GM20000 (cell line): ENCODE data around the gene NHS.

ENCODE experiments used
- DNase-seq: peaks from one replicate; pipeline ENCODE4 v3.0.0; 2012; ENCODE audit warnings: low spot score
- CTCF ChIP-seq: IDR thresholded peaks from 2 replicates; pipeline ENCODE4 v1.5.1; 2012; ENCODE audit warnings: mild to moderate bottlenecking, control low read depth; ENCODE audit errors: extremely low read depth, missing control alignments

NHS gene

GRCh38 chrX:17531500-17531899 is 156.5 kb downstream of the NHS start:
- no peak for TF ChIP-seq CTCF
- DNase-seq = no peak

GRCh38 chrX:17535229-17535628 is 160.2 kb downstream of the NHS start:
- TF ChIP-seq CTCF = no peak
- DNase-seq = peak; percentile 17

GRCh38 chrX:17537723-17538243 is 162.8 kb downstream of the NHS start:
- DNase-seq = no peak
- no peak for TF ChIP-seq CTCF

GRCh38 chrX:17542123-17542522 is 167.1 kb downstream of the NHS start:
- TF ChIP-seq CTCF = no peak
- no peak for DNase-seq

- no peak for TF ChIP-seq CTCF
- DNase-seq = no peak
Observed at GRCh38 chrX:17544821-17545220, 169.8 kb downstream of the NHS start.

- DNase-seq = no peak
- TF ChIP-seq CTCF = no peak
Observed at GRCh38 chrX:17546356-17546755, 171.4 kb downstream of the NHS start.

GRCh38 chrX:17547658-17548057 is 172.7 kb downstream of the NHS start:
- DNase-seq = no peak
- TF ChIP-seq CTCF = no peak
